ENCODE measurements around the gene AP5Z1.

Gene AP5Z1

DNA sequence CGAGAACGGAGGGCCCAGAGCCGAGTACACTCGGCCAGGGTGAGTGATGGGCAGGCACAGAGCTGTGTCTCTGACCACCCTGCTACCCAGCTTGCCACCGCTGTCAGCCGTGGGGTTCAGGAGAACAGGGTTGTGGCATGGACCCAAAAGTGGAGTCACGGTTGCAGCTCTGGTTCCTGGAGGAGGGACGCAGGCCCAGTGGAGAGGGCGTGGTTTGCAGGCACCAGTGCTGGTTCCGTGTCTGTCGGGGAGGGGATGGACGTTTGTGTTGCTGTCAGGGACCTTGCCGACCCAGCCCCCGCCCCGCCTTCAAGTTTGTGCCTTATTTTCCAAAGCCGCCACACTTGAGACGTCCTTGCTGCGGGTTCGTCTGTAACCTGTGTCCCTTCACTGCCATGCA is 45.1 kb upstream of the AP5Z1 start:
- DNase-seq (ENCODE audit: extremely low spot score): no peak
- CTCF ChIA-PET: interaction anchor here (1.4 kb wide), 1 partner anchor 13 kb away, joined by 3 read pairs; no protein-coding TSS in a partner anchor
- TF ChIP-seq, protein P1, sequence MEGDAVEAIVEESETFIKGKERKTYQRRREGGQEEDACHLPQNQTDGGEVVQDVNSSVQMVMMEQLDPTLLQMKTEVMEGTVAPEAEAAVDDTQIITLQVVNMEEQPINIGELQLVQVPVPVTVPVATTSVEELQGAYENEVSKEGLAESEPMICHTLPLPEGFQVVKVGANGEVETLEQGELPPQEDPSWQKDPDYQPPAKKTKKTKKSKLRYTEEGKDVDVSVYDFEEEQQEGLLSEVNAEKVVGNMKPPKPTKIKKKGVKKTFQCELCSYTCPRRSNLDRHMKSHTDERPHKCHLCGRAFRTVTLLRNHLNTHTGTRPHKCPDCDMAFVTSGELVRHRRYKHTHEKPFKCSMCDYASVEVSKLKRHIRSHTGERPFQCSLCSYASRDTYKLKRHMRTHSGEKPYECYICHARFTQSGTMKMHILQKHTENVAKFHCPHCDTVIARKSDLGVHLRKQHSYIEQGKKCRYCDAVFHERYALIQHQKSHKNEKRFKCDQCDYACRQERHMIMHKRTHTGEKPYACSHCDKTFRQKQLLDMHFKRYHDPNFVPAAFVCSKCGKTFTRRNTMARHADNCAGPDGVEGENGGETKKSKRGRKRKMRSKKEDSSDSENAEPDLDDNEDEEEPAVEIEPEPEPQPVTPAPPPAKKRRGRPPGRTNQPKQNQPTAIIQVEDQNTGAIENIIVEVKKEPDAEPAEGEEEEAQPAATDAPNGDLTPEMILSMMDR (IDR thresholded peaks at IDR 0.05; ENCODE audit: control extremely low read depth, extremely low read depth, low read depth, missing control alignments): no peak
- POLR2A ChIA-PET: no interaction called here

DNA sequence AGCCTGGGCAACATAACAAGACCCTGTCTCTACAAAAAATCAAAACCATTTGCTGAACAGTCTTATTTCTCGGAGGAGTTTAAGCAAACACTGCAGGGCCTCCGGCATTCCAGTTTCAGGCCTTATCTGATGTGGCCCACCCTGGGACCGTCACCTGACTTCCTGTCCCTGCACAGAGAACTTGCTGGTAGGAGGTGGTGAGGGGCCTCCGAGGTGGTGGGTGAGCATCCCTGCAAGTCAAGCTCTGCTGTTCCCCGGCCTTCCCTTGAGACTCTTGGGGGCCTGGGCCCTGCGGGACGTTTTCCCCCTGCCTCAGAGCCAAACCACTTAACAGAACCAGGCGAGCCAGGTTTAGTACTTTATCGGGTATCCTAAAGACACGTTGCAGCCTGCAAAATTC is 44.5 kb upstream of the AP5Z1 start:
- POLR2A ChIA-PET: no interaction called here
- CTCF ChIA-PET: no interaction called here
- no peak for DNase-seq (ENCODE audit: extremely low spot score)
- TF ChIP-seq, protein P1 (IDR thresholded peaks at IDR 0.05; ENCODE audit: control extremely low read depth, extremely low read depth, low read depth, missing control alignments): no peak

DNA sequence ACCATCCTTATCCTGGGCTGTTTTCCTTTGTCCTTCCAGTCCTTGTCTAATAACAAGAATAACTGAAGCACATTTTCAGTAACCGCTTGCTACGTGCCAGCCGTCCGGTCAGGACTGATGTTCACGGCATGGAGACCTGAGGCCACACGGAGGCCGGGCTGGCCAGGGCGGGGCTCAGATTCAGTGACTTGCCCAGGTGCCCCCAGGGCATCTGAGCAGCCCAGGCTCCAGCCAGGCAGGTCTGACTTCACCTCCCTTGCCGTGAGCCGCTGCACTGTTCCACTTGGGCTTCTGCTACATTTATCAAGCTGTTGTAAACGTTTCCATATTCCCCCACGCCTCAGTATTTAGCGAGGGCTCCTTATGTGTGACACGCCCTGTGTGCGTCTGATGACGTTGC is 43.6 kb upstream of the AP5Z1 start:
- POLR2A ChIA-PET: no interaction called here
- DNase-seq (ENCODE audit: extremely low spot score): no peak
- TF ChIP-seq, protein P1 (IDR thresholded peaks at IDR 0.05; ENCODE audit: control extremely low read depth, extremely low read depth, low read depth, missing control alignments): no peak
- CTCF ChIA-PET: no interaction called here

DNA sequence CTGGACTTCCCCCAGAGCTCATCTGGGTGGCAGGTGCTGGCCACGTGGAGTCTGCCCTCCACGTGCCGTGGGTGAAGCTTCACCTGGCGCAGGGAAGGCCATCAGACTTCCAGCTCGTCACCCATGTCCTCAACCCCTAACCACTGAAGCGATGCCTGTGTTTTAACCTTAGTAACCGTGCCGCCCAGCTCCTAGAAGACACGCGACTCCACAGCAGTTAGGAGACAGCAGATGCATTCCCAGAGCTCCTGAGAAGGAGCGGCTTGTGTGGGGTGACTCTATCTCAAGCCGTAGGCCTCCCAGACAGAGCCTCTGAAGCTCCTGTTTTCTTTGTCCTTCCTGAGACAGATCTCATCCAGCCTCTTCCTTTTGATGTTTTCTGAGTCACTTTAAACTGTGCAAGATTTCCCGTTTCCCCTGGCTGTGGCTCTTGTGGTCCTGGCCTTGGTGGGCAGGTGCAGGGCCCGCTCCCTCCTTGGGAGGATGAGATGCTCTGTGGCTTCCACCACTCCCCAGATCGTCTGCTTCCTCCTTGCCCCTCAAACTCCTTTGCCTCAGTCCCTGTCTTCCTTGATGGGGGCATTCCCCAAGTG is 41.4 kb upstream of the AP5Z1 start:
- DNase-seq (ENCODE audit: extremely low spot score): no peak
- CTCF ChIA-PET: interaction anchor here (4.2 kb wide), 1 partner anchor 12 kb away, joined by 22 read pairs; no protein-coding TSS in a partner anchor
- POLR2A ChIA-PET: interaction anchor here (0.5 kb wide), 2 partner anchors 8 to 9 kb away, joined by 4 to 5 read pairs; no protein-coding TSS in a partner anchor
- TF ChIP-seq, protein P1 (IDR thresholded peaks at IDR 0.05; ENCODE audit: control extremely low read depth, extremely low read depth, low read depth, missing control alignments): no peak

DNA sequence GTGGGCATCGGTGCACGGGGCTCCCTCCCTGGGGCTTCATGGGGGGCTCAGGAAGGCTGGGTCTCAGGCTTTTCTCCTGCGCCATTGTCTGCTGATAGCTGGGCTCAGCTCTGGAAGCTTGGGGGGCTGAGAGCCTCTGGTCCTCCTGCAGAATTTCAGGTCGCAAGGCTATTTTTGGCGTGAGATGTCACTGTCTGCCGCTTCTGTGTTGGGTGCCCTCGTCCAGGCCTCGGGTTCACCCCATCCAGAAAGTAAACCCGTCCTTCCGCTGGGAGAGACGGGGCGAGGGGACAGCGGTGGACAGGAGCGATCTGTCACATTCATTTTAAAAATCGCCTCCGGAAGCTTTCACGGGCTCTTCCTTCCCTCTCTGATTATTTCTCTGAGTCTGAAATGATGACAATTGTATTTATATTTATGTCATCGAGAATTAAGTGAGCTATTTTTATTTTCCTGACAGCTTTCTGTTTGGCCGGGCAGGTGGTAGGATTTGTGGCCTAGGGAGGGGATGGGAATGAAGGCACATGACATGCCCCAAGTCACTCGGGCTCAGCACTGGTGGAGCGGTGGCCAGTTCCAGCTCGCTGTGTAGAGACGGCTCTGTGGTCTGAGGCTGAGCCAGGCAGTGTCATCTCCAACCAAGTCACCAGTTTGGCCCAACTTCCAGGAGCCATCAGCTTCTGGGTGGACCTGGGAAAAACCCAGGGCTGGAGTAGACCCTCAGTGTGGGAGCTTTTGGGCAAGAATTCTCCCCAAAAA is 40.7 kb upstream of the AP5Z1 start:
- CTCF ChIA-PET: interaction anchor here (0.8 to 4.2 kb wide), 7 partner anchors 9 to 364 kb away, joined by 3 to 22 read pairs (median 3); no protein-coding TSS in a partner anchor
- TF ChIP-seq, protein P1 (IDR thresholded peaks at IDR 0.05; ENCODE audit: control extremely low read depth, extremely low read depth, low read depth, missing control alignments): no peak
- no peak for DNase-seq (ENCODE audit: extremely low spot score)
- POLR2A ChIA-PET: no interaction called here

DNA sequence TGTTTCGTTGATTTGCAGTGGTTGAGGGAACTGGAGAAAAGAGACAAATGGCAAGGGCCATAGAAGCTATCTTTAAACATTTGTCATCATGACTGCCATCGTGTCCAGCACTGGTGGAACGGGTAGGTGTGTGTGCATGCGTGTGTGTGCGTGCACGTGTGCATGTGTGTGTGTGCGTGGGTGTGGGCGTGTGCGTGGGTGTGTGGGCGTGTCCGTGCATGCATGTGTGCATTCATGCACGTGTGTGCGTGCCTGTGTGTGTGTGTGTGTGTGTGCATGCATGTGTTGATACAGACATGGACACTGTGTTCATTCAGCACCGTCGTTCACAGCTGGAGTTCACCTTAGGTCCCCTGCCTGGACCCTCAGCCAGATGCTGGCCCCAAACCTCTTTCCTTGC is 38.1 kb upstream of the AP5Z1 start:
- no peak for DNase-seq (ENCODE audit: extremely low spot score)
- POLR2A ChIA-PET: no interaction called here
- CTCF ChIA-PET: interaction anchor here (1.4 kb wide), 1 partner anchor 10 kb away, joined by 4 read pairs; no protein-coding TSS in a partner anchor
- TF ChIP-seq, protein P1 (IDR thresholded peaks at IDR 0.05; ENCODE audit: control extremely low read depth, extremely low read depth, low read depth, missing control alignments): no peak
